Subcutaneous abdominal adipose tissue (tissue), 5 donors: ENCODE measurements around the gene PTGR2.
"Not testable (repeated sequence)": the region's sequence is repeated elsewhere in the genome, so short reads cannot be mapped to it uniquely, and the experiment has no call there.

Experiments
- H3K27ac ChIP-seq: one replicate; pipeline ENCODE4 v1.7.0; 2013; ENCODE audit warnings: low read depth, mild to moderate bottlenecking, inconsistent platforms, low read length, moderate library complexity
- H3K27me3 ChIP-seq, 5 donors: one replicate each; pipeline ENCODE4 v1.7.0; 2013; ENCODE audit warnings: low read length in 5 of 5, inconsistent platforms in 1 of 5; ENCODE audit not compliant: control insufficient read depth in 5 of 5, insufficient read depth in 4 of 5
- H3K36me3 ChIP-seq, 5 donors: one replicate each; pipeline ENCODE4 v1.7.0; 2013; ENCODE audit warnings: low read length in 5 of 5; ENCODE audit not compliant: control insufficient read depth in 5 of 5, insufficient read depth in 5 of 5
- H3K4me1 ChIP-seq, 5 donors: one replicate each; pipeline ENCODE4 v1.7.0; 2013; ENCODE audit warnings: low read length in 5 of 5, mild to moderate bottlenecking in 3 of 5, moderate library complexity in 1 of 5; ENCODE audit not compliant: control insufficient read depth in 5 of 5, insufficient read depth in 5 of 5
- H3K4me3 ChIP-seq, 5 donors: one replicate each; pipeline ENCODE4 v1.7.0; 2013; ENCODE audit warnings: low read length in 5 of 5, low read depth in 1 of 5
- H3K9ac ChIP-seq, 5 donors: one replicate each; pipeline ENCODE4 v1.7.0; 2013; ENCODE audit warnings: low read length in 5 of 5, mild to moderate bottlenecking in 4 of 5, moderate library complexity in 3 of 5
- H3K9me3 ChIP-seq, 5 donors: one replicate each; pipeline ENCODE4 v1.7.0; 2013; ENCODE audit warnings: low read length in 5 of 5; ENCODE audit not compliant: control insufficient read depth in 5 of 5
- donor health status: healthy.
- donor health status: healthy.
- donor health status: healthy.
- donor health status: healthy.
- donor health status: healthy.

PTGR2 gene

DNA sequence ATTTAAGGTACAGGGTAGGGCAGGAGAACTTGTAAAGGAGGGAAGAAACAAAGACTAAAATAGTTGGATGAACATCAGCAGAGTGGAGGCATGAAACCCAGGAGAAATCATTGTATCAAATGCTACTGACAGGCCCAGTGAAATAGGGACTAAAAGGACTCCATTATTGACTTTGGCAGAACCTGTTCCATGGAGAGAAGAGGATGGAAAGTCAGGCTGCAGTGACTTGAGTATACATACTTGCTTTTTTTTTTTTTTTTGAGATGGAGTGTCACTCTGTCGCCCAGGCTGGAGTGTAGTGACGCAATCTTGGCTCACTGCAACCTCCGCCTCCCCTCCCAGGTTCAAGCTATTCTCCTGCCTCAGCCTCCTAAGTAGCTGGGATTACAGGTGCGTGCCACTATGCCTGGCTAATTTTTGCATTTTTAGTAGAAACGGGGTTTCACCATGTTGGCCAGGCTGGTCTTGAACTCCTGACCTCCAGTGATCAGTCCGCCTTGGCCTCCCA, 42.6 kb downstream of the PTGR2 start:
- H3K9ac ChIP-seq, H3K27ac ChIP-seq, H3K27me3 ChIP-seq, H3K4me3 ChIP-seq, H3K4me1 ChIP-seq, H3K9me3 ChIP-seq: not testable (repeated sequence)
- H3K36me3 ChIP-seq: peaks cover 45 to 61% (median 51%) of the 10 kb centered on the region in 5 donors

DNA sequence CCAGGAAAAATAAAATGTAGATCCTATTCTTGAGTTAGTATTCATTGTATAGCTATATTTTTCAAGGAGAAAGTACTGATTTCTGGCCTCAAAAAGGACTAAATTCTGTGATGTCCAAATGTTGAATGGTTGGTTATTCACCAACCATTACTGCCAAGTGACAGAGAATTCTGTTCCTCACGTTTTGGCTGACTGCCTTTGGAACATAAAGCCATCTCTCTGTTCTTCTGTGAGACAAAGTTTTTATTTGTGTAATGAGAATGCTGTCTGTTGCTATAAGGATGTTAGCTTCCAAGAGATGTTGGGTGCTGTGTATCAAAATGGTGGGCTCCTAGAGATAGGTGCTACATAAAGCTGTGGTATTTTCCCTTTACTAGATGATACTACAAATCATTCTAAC, 44.3 kb downstream of the PTGR2 start:
- H3K36me3 ChIP-seq: peaks cover 47 to 73% (median 61%) of the 10 kb centered on the region in 5 donors
- H3K27ac ChIP-seq: no peak overlapping the region
- H3K4me3 ChIP-seq: no peak overlapping the region
- H3K9me3 ChIP-seq: no peaks in the 10 kb centered on the region
- H3K9ac ChIP-seq: no peak overlapping the region
- H3K4me1 ChIP-seq: no peaks in the 10 kb centered on the region
- no peaks in the 10 kb centered on the region for H3K27me3 ChIP-seq

DNA sequence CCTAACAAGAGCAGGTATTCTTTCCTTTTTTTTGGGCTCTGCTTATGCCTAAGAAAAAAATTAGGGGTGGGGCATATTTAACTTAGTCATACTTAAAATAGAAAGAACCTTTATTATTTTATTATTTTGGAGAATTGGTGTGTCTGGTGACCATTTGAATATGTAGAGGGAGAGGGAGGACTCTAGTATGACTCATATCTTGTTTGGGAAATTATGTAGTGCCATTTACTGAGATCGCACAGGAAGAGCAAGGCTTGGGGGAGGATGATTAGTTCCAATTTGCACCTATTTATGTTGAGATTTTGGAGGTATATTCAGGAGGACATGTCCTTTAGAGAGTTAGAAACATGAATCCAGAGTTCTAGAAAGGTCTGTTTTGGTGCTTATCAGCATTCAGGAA, 44.9 kb downstream of the PTGR2 start:
- H3K9me3 ChIP-seq: no peaks in the 10 kb centered on the region
- H3K27ac ChIP-seq: peak overlapping the region; percentile 7
- H3K4me3 ChIP-seq: no peak overlapping the region
- no peaks in the 10 kb centered on the region for H3K4me1 ChIP-seq
- H3K27me3 ChIP-seq: no peaks in the 10 kb centered on the region
- no peak overlapping the region for H3K9ac ChIP-seq
- H3K36me3 ChIP-seq: peaks cover 47 to 73% (median 61%) of the 10 kb centered on the region in 5 donors

- no peaks in the 10 kb centered on the region for H3K9me3 ChIP-seq
- no peaks in the 10 kb centered on the region for H3K4me1 ChIP-seq
- no peak overlapping the region for H3K4me3 ChIP-seq
- H3K36me3 ChIP-seq: peaks cover 36 to 69% (median 60%) of the 10 kb centered on the region in 5 donors
- H3K27me3 ChIP-seq: no peaks in the 10 kb centered on the region
- H3K9ac ChIP-seq: no peak overlapping the region
- no peak overlapping the region for H3K27ac ChIP-seq
Observed at GRCh38 chr14:73903028-73903427, 51.4 kb downstream of the PTGR2 start.

GRCh38 chr14:73909681-73910080, 58.0 kb downstream of the PTGR2 start:
- no peaks in the 10 kb centered on the region for H3K4me1 ChIP-seq
- H3K9me3 ChIP-seq: peaks cover 0 to 2% (median 0%) of the 10 kb centered on the region in 5 donors
- no peaks in the 10 kb centered on the region for H3K27me3 ChIP-seq
- H3K4me3 ChIP-seq: no peak overlapping the region
- H3K9ac ChIP-seq: no peak overlapping the region
- peaks cover 43 to 86% (median 67%) of the 10 kb centered on the region in 5 donors for H3K36me3 ChIP-seq
- no peak overlapping the region for H3K27ac ChIP-seq

- Histone ChIP-seq H3K9ac (no peak overlapping the region), H3K4me1 (no peaks in the 10 kb centered on the region), H3K27ac (no peak overlapping the region), H3K36me3 (peaks cover 24 to 65% (median 54%) of the 10 kb centered on the region in 5 donors), H3K4me3 (no peak overlapping the region), H3K9me3 (peaks cover 0 to 2% (median 0%) of the 10 kb centered on the region in 5 donors), H3K27me3 (no peaks in the 10 kb centered on the region)
Observed at GRCh38 chr14:73913256-73913655, 61.6 kb downstream of the PTGR2 start.

GRCh38 chr14:73916324-73916723, 64.7 kb downstream of the PTGR2 start:
- H3K27me3 ChIP-seq: no peaks in the 10 kb centered on the region
- H3K4me3 ChIP-seq: no peak overlapping the region
- no peaks in the 10 kb centered on the region for H3K4me1 ChIP-seq
- H3K27ac ChIP-seq: no peak overlapping the region
- no peak overlapping the region for H3K9ac ChIP-seq
- peaks cover 0 to 2% (median 0%) of the 10 kb centered on the region in 5 donors for H3K9me3 ChIP-seq
- H3K36me3 ChIP-seq: peaks cover 8 to 62% (median 42%) of the 10 kb centered on the region in 5 donors

DNA sequence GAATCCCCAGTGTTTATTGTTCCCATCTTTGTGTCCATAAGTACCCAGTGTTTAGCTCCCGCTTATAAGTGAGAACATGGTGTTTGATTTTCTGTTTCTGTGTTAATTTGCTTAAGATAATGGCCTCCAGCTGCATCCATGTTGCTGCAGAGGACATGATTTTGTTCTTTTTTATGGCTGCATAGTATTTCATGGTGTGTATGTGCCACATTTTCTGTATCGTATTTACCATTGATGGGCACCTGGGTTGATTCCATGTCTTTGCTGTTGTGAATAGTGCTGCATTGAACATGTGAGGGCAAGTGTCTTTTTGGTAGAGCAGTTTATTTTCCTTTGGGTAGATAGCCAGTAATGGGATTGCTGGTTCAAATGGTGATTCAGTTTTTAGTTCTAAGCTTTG, 67.8 kb downstream of the PTGR2 start:
- not testable (repeated sequence) for H3K9me3 ChIP-seq, H3K9ac ChIP-seq, H3K27me3 ChIP-seq, H3K4me3 ChIP-seq, H3K4me1 ChIP-seq, H3K27ac ChIP-seq
- peaks cover 35 to 66% (median 57%) of the 10 kb centered on the region in 5 donors for H3K36me3 ChIP-seq

DNA sequence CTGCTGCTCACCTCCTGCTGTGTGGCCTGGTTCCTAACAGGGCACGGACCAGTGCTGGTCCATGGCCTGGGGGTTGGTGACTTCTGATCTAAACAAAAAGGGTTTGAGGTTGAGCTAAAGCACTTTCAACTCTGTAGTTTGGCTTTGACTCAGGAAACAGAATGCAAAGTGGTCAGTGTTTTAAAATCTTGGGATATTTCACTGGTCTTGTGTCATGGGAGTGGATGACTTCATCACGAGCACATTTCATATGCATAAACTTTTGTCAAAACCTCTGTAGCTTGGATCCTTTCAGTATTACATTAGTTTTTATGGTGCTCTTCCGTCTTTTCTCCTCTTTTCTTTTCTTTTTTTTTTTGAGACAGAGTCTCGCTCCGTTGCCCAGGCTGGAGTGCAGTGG, 72.7 kb downstream of the PTGR2 start:
- H3K27ac ChIP-seq: no peak overlapping the region

More for the DNA sequence above, 72.7 kb downstream of the PTGR2 start:
- Histone ChIP-seq H3K27me3 (no peaks in the 10 kb centered on the region), H3K9me3 (no peaks in the 10 kb centered on the region), H3K36me3 (peaks cover 46 to 92% (median 79%) of the 10 kb centered on the region in 5 donors), H3K4me1 (no peaks in the 10 kb centered on the region), H3K4me3 (no peak overlapping the region), H3K9ac (no peak overlapping the region)
